Vagina (tissue), 2 donors: ENCODE results near the gene JPH3. TPM values are rescaled to one million over a fixed set of nuclear protein-coding genes. Genes with fewer than 3 reads are reported as not detected.

Source experiments
- DNase-seq, 2 donors: peaks; one replicate each; pipeline ENCODE4 v3.0.0-alpha.2; 2017; ENCODE audit errors: extremely low spot score in 2 of 2
- H3K27ac ChIP-seq: fragments of 200-600 bp; sonication (generic); one replicate; pipeline ENCODE4 v1.5.1; 2019
- H3K27me3 ChIP-seq: fragments of 200-600 bp; sonication (generic); one replicate; pipeline ENCODE4 v1.5.1; 2019
- H3K36me3 ChIP-seq, 2 donors: fragments of 200-600 bp; sonication (generic); one replicate each; pipeline ENCODE4 v1.5.1; 2017 to 2019
- H3K4me1 ChIP-seq: fragments of 200-600 bp; sonication (generic); one replicate; pipeline ENCODE4 v1.5.1; 2019
- H3K4me3 ChIP-seq, 2 donors: fragments of 200-600 bp; sonication (generic); 1 replicate in 1 of 2; 2 replicates in 1 of 2; pipeline ENCODE4 v1.5.1; 2016 to 2019
- H3K9me3 ChIP-seq: fragments of 200-600 bp; sonication (generic); one replicate; pipeline ENCODE4 v1.5.1; 2019
- CTCF ChIP-seq, 3 experiments: fragments of 450-650 bp in 2 of 3; fragments of 200-600 bp in 1 of 3; sonication (generic) in 1 of 3; IDR thresholded peaks; one replicate each; pipeline ENCODE4 v1.5.1; 2017 to 2019; ENCODE audit warnings: antibody characterized with exemption in 3 of 3, mild to moderate bottlenecking in 2 of 3, moderate library complexity in 2 of 3
- POLR2A ChIP-seq, 2 donors: fragments of 450-650 bp; IDR thresholded peaks; one replicate each; pipeline ENCODE4 v1.6.1; 2017; ENCODE audit warnings: antibody characterized with exemption in 2 of 2, mild to moderate bottlenecking in 2 of 2, moderate library complexity in 2 of 2
- POLR2AphosphoS5 ChIP-seq, 2 donors: sonication (generic); formaldehyde crosslinking; IDR thresholded peaks; one replicate each; pipeline ENCODE4 v1.9.0; 2017; ENCODE audit warnings: antibody characterized with exemption in 2 of 2, mild to moderate bottlenecking in 2 of 2, low read depth in 1 of 2; ENCODE audit not compliant: insufficient read depth in 1 of 2
- intact Hi-C: fragments of 100-400 bp; cut with DNase I; formaldehyde crosslinking; loops from one replicate; pipeline ENCODE4 v1.15.1; 2023
- total RNA-seq: library from RNA; depleted of rRNA; stranded (reverse); fragments of >200 nt; gene quantifications from one replicate; pipeline ENCODE4 v1.2.3, GENCODE V29; 2016

Gene JPH3
- total RNA-seq, 1 donor from 2014 or later: 2.0 TPM

- Histone ChIP-seq H3K27me3 (no peaks in the 10 kb centered on the region), H3K4me1 (peaks cover 16% of the 10 kb centered on the region), H3K27ac (no peak overlapping the region), H3K9me3 (peaks cover 7% of the 10 kb centered on the region), H3K36me3 (no peaks in the 10 kb centered on the region), H3K4me3 (no peak overlapping the region)
- DNase-seq: no peak
- no peak for TF ChIP-seq POLR2A (IDR thresholded peaks at IDR 0.05)
- no peak for TF ChIP-seq CTCF (IDR thresholded peaks at IDR 0.05)
- TF ChIP-seq POLR2AphosphoS5 (IDR thresholded peaks at IDR 0.05; ENCODE audit: insufficient read depth in 1 of 2, low read depth in 1 of 2): no peak
- intact Hi-C loops: loop anchor here (10.0 kb wide), 1 partner anchor 220 kb away; no protein-coding TSS in a partner anchor
Observed at GRCh38 chr16:87634411-87634810, 32.1 kb downstream of the JPH3 start.

- H3K27me3 ChIP-seq: no peaks in the 10 kb centered on the region
- peak overlapping the region in 1 of 2 donors; percentile 35 for H3K4me3 ChIP-seq
- intact Hi-C loops: loop anchor here (10.0 kb wide), 1 partner anchor 221 kb away; no protein-coding TSS in a partner anchor
- TF ChIP-seq POLR2A (IDR thresholded peaks at IDR 0.05): no peak
- TF ChIP-seq POLR2AphosphoS5 (IDR thresholded peaks at IDR 0.05; ENCODE audit: insufficient read depth in 1 of 2, low read depth in 1 of 2): no peak
- TF ChIP-seq CTCF (IDR thresholded peaks at IDR 0.05): peak in 2 of 3 experiments; percentile 26 to 52
- H3K9me3 ChIP-seq: peaks cover 7% of the 10 kb centered on the region
- peaks cover 16% of the 10 kb centered on the region for H3K4me1 ChIP-seq
- DNase-seq: no peak
- no peaks in the 10 kb centered on the region for H3K36me3 ChIP-seq
- no peak overlapping the region for H3K27ac ChIP-seq
Observed at GRCh38 chr16:87635541-87636049, 33.3 kb downstream of the JPH3 start.

GRCh38 chr16:87636050-87636684 lies 33.9 kb downstream of the JPH3 start:
- peaks cover 16% of the 10 kb centered on the region for H3K4me1 ChIP-seq
- no peak overlapping the region for H3K27ac ChIP-seq
- no peak for DNase-seq
- intact Hi-C loops: loop anchor here (10.0 kb wide), 1 partner anchor 221 kb away; no protein-coding TSS in a partner anchor
- peaks cover 1% of the 10 kb centered on the region for H3K9me3 ChIP-seq
- peak overlapping the region in 1 of 2 donors; percentile 35 for H3K4me3 ChIP-seq
- TF ChIP-seq CTCF (IDR thresholded peaks at IDR 0.05) (peak in 2 of 3 experiments; percentile 33 to 48), POLR2AphosphoS5 (IDR thresholded peaks at IDR 0.05; ENCODE audit: insufficient read depth in 1 of 2, low read depth in 1 of 2) (no peak)
- H3K27me3 ChIP-seq: no peaks in the 10 kb centered on the region
- no peaks in the 10 kb centered on the region for H3K36me3 ChIP-seq

GRCh38 chr16:87636741-87637140 lies 34.4 kb downstream of the JPH3 start:
- Histone ChIP-seq H3K36me3 (no peaks in the 10 kb centered on the region), H3K27me3 (no peaks in the 10 kb centered on the region), H3K27ac (no peak overlapping the region), H3K9me3 (no peaks in the 10 kb centered on the region), H3K4me1 (peaks cover 16% of the 10 kb centered on the region), H3K4me3 (no peak overlapping the region)
- no peak for DNase-seq
- intact Hi-C loops: loop anchor here (10.0 kb wide), 1 partner anchor 222 kb away; no protein-coding TSS in a partner anchor
- TF ChIP-seq POLR2A (IDR thresholded peaks at IDR 0.05) (no peak), POLR2AphosphoS5 (IDR thresholded peaks at IDR 0.05; ENCODE audit: insufficient read depth in 1 of 2, low read depth in 1 of 2) (no peak), CTCF (IDR thresholded peaks at IDR 0.05) (peak in 1 of 3 experiments; percentile 3)

- Histone ChIP-seq H3K27ac (no peak overlapping the region), H3K36me3 (no peaks in the 10 kb centered on the region), H3K27me3 (no peaks in the 10 kb centered on the region), H3K4me3 (no peak overlapping the region), H3K4me1 (peaks cover 16% of the 10 kb centered on the region), H3K9me3 (no peaks in the 10 kb centered on the region)
- no peak for TF ChIP-seq CTCF (IDR thresholded peaks at IDR 0.05)
- TF ChIP-seq POLR2AphosphoS5 (IDR thresholded peaks at IDR 0.05; ENCODE audit: insufficient read depth in 1 of 2, low read depth in 1 of 2): no peak
- TF ChIP-seq POLR2A (IDR thresholded peaks at IDR 0.05): no peak
- no peak for DNase-seq
- intact Hi-C loops: loop anchor here (10.0 kb wide), 1 partner anchor 223 kb away; no protein-coding TSS in a partner anchor
Observed at GRCh38 chr16:87637357-87637756, 35.0 kb downstream of the JPH3 start.
